ENCODE results near the gene BCR.

DNA sequence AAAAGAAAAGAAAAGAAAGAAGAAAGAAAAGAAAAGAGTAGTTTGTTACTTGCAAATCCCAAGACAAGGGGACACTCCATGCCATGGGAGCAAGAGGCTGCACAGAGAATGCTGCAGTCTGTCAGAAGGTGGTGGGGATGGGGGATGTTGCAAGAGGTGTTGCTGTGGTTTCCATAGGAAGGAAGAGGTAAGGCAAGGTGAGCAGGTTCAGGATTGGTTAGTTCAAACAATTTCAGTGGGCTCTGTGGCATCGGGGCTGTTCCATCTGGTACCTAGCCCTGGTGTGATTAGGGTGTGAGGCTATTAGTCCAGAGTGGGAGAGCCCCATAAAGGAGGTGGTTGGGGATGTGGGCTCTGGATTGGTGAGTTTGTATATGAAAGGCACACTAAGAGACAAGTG is 172.7 kb downstream of the BCR start:
- TF ChIP-seq POLR2A (IDR thresholded peaks at IDR 0.05; ENCODE audit: low read depth, low read length) (no peak), POLR2AphosphoS5 (IDR thresholded peaks at IDR 0.05; ENCODE audit: low read depth, low read length) (no peak)

All from GM12892 (cell line).